ENCODE results near the gene KDM6A.

The KDM6A gene

GRCh38 chrX:44952329-44953027, 79.5 kb downstream of the KDM6A start:
- no peak for TF ChIP-seq CTCF (conservative IDR thresholded peaks at IDR 0.05; ENCODE audit: low read depth, low read length)
- no peak for DNase-seq (ENCODE audit: low read depth)
- no peak overlapping the region for H3K4me3 ChIP-seq (ENCODE audit: low read length)

DNA sequence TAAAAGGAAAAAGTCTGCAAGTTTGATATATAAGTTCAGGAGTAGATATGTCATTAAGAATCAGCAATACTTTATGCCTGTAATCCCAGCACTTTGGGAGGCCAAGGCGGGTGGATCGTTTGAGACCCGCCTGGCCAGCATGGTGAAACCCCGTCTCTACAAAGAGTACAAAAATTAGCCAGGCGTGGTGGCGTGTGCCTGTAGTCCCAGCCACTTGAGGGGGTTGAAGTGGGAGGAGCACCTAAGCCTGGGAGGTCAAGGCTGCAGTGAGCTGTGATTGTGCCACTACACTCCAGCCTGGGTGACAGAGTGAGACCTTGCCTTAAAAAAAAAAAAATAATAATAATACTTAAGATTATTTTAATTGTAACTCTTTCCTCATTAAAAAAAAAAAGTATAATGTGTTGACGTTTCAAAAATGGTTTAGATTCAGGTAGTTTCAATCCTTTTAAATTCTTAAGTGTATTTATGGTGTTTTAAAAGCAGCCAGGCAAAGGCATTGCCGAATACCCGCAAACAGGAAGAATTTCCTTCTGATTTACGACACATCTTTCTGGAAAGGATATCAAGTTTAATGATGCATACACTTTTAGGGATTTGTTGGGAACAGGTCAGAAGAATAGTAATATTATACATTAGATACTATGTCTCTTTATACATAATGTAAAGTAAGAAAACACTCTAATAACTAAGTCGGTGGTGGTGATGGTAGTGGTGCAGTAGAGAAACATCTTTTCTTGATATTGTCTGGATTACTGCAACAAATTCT, 80.9 kb downstream of the KDM6A start:
- H3K4me3 ChIP-seq (ENCODE audit: low read length) = no peak overlapping the region
- TF ChIP-seq CTCF (conservative IDR thresholded peaks at IDR 0.05; ENCODE audit: low read depth, low read length) = no peak
- no peak for DNase-seq (ENCODE audit: low read depth)

GRCh38 chrX:44954562-44954961, 81.6 kb downstream of the KDM6A start:
- no peak for DNase-seq (ENCODE audit: low read depth)
- no peak for TF ChIP-seq CTCF (conservative IDR thresholded peaks at IDR 0.05; ENCODE audit: low read depth, low read length)
- no peak overlapping the region for H3K4me3 ChIP-seq (ENCODE audit: low read length)

DNA sequence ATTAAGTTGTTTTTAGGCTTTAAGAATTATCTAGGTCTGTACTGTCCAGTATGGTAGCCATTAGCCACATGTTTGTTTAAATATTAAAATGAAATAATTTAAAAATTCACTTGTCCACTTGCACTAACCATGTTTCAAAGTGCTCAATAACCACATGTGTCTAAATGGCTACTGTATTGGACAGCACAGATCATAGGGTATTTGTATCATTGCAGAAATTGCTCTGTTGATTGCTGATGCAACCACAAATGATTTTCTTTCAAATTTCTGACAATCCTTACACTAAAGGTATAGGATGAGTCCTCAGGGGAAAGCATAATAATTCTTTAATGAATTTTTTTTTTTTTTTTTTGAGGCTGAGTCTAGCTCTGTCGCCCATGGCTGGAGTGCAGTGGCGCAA, 84.9 kb downstream of the KDM6A start:
- no peak for TF ChIP-seq CTCF (conservative IDR thresholded peaks at IDR 0.05; ENCODE audit: low read depth, low read length)
- no peak overlapping the region for H3K4me3 ChIP-seq (ENCODE audit: low read length)
- no peak for DNase-seq (ENCODE audit: low read depth)

GRCh38 chrX:44958480-44958879, 85.5 kb downstream of the KDM6A start:
- no peak for TF ChIP-seq CTCF (conservative IDR thresholded peaks at IDR 0.05; ENCODE audit: low read depth, low read length)
- no peak overlapping the region for H3K4me3 ChIP-seq (ENCODE audit: low read length)
- DNase-seq (ENCODE audit: low read depth) = no peak

GRCh38 chrX:44961817-44962607, 89.0 kb downstream of the KDM6A start:
- H3K4me3 ChIP-seq (ENCODE audit: low read length) = no peak overlapping the region
- no peak for DNase-seq (ENCODE audit: low read depth)
- no peak for TF ChIP-seq CTCF (conservative IDR thresholded peaks at IDR 0.05; ENCODE audit: low read depth, low read length)
